Measurements from ENCODE around the gene S100A2.
A peak's percentile ranks its signal among the peaks of the same experiment; 100 is the strongest.

The S100A2 gene

GRCh38 chr1:153572569-153573015 is 6.9 kb upstream of the S100A2 start:
- Histone ChIP-seq H3K9me3 (replicated peaks; ENCODE audit: insufficient read depth, low read length) (no peaks in the 10 kb centered on the region), H3K79me2 (ENCODE audit: low read length) (no peaks in the 10 kb centered on the region), H3K36me3 (replicated peaks; ENCODE audit: insufficient read depth, low read length) (no peaks in the 10 kb centered on the region), H3F3A (ENCODE audit: insufficient read depth, low read length) (no peaks in the 10 kb centered on the region), H3K4me2 (ENCODE audit: low read depth, low read length) (no peak overlapping the region), H2AFZ (ENCODE audit: low read length) (no peak overlapping the region), H3K9ac (ENCODE audit: low read length) (no peak overlapping the region), H3K4me3 (ENCODE audit: low read length) (no peak overlapping the region), H3K9me2 (replicated peaks; ENCODE audit: insufficient read depth, low read length) (no peaks in the 10 kb centered on the region), H3K4me1 (ENCODE audit: low read length) (0 out of 2 replicates have a peak, but pooled peaks cover 3% of the 10 kb centered on the region), H4K20me1 (ENCODE audit: insufficient read depth, low read length) (no peaks in the 10 kb centered on the region), H3K27ac (ENCODE audit: low read length) (no peak overlapping the region), H3K27me3 (replicated peaks; ENCODE audit: insufficient read depth, low read length) (peaks cover under 1% of the 10 kb centered on the region; the same call in 1 of the 2 replicates)
- DNase-seq = peak; percentile 77
- peak; percentile 93 for TF ChIP-seq CTCF (IDR thresholded peaks at IDR 0.05; ENCODE audit: low read length)
- no peak for TF ChIP-seq EZH2 (optimal IDR thresholded peaks at IDR 0.05; ENCODE audit: low read depth, low read length)
- no peak for TF ChIP-seq EZH2phosphoT487 (IDR thresholded peaks at IDR 0.05; ENCODE audit: low read length)

- H3K4me2 ChIP-seq (ENCODE audit: low read depth, low read length) = no peak overlapping the region
- H3K27ac ChIP-seq (ENCODE audit: low read length) = no peak overlapping the region
- no peaks in the 10 kb centered on the region for H3F3A ChIP-seq (ENCODE audit: insufficient read depth, low read length)
Measured at GRCh38 chr1:153571706-153572105, 6.1 kb upstream of the S100A2 start.

GRCh38 chr1:153570874-153571273 is 5.2 kb upstream of the S100A2 start:
- Histone ChIP-seq H3K36me3 (replicated peaks; ENCODE audit: insufficient read depth, low read length) (no peaks in the 10 kb centered on the region), H3K27ac (ENCODE audit: low read length) (no peak overlapping the region), H3K4me3 (ENCODE audit: low read length) (no peak overlapping the region), H3K9ac (ENCODE audit: low read length) (no peak overlapping the region), H3K27me3 (replicated peaks; ENCODE audit: insufficient read depth, low read length) (no peaks in the 10 kb centered on the region), H3K4me1 (ENCODE audit: low read length) (peaks cover 12% of the 10 kb centered on the region), H3F3A (ENCODE audit: insufficient read depth, low read length) (no peaks in the 10 kb centered on the region), H3K4me2 (ENCODE audit: low read depth, low read length) (no peak overlapping the region), H4K20me1 (ENCODE audit: insufficient read depth, low read length) (no peaks in the 10 kb centered on the region), H2AFZ (ENCODE audit: low read length) (no peak overlapping the region), H3K79me2 (ENCODE audit: low read length) (no peaks in the 10 kb centered on the region), H3K9me2 (replicated peaks; ENCODE audit: insufficient read depth, low read length) (no peaks in the 10 kb centered on the region), H3K9me3 (replicated peaks; ENCODE audit: insufficient read depth, low read length) (no peaks in the 10 kb centered on the region)
- TF ChIP-seq EZH2 (optimal IDR thresholded peaks at IDR 0.05; ENCODE audit: low read depth, low read length) = no peak
- TF ChIP-seq EZH2phosphoT487 (IDR thresholded peaks at IDR 0.05; ENCODE audit: low read length) = no peak
- TF ChIP-seq CTCF (IDR thresholded peaks at IDR 0.05; ENCODE audit: low read length) = no peak
- DNase-seq = no peak

More at GRCh38 chr1:153571706-153572105, 6.1 kb upstream of the S100A2 start:
- H2AFZ ChIP-seq (ENCODE audit: low read length) = no peak overlapping the region
- TF ChIP-seq CTCF (IDR thresholded peaks at IDR 0.05; ENCODE audit: low read length) (no peak), EZH2phosphoT487 (IDR thresholded peaks at IDR 0.05; ENCODE audit: low read length) (no peak), EZH2 (optimal IDR thresholded peaks at IDR 0.05; ENCODE audit: low read depth, low read length) (no peak)
- H3K9me2 ChIP-seq (replicated peaks; ENCODE audit: insufficient read depth, low read length) = no peaks in the 10 kb centered on the region
- no peak overlapping the region for H3K4me3 ChIP-seq (ENCODE audit: low read length)
- peaks cover 7% of the 10 kb centered on the region for H3K4me1 ChIP-seq (ENCODE audit: low read length)
- H3K27me3 ChIP-seq (replicated peaks; ENCODE audit: insufficient read depth, low read length) = no peaks in the 10 kb centered on the region
- H3K9ac ChIP-seq (ENCODE audit: low read length) = no peak overlapping the region
- no peaks in the 10 kb centered on the region for H3K36me3 ChIP-seq (replicated peaks; ENCODE audit: insufficient read depth, low read length)
- H3K9me3 ChIP-seq (replicated peaks; ENCODE audit: insufficient read depth, low read length) = no peaks in the 10 kb centered on the region
- H4K20me1 ChIP-seq (ENCODE audit: insufficient read depth, low read length) = no peaks in the 10 kb centered on the region
- H3K79me2 ChIP-seq (ENCODE audit: low read length) = no peaks in the 10 kb centered on the region
- no peak for DNase-seq

All from MM.1S (cell line).